ENCODE results near the gene PRR18.

Gene PRR18

GRCh38 chr6:166333172-166333995 lies 25.2 kb upstream of the PRR18 start:
- no peak for DNase-seq (ENCODE audit: low spot score)

- no peak for DNase-seq (ENCODE audit: low spot score)
Observed at GRCh38 chr6:166331503-166332415, 23.6 kb upstream of the PRR18 start.

GRCh38 chr6:166330612-166331011 lies 22.4 kb upstream of the PRR18 start:
- DNase-seq (ENCODE audit: low spot score): peak; percentile 43

GRCh38 chr6:166325383-166326042 lies 17.3 kb upstream of the PRR18 start:
- DNase-seq (ENCODE audit: low spot score): no peak

GRCh38 chr6:166323395-166323794 lies 15.2 kb upstream of the PRR18 start:
- DNase-seq (ENCODE audit: low spot score): no peak

- DNase-seq (ENCODE audit: low spot score): no peak
Observed at GRCh38 chr6:166318649-166319600, 10.7 kb upstream of the PRR18 start.

GRCh38 chr6:166318227-166318626 lies 10.0 kb upstream of the PRR18 start:
- DNase-seq (ENCODE audit: low spot score): no peak

- no peak for DNase-seq (ENCODE audit: low spot score)
Observed at GRCh38 chr6:166317261-166318212, 9.3 kb upstream of the PRR18 start.

- no peak for DNase-seq (ENCODE audit: low spot score)
Observed at GRCh38 chr6:166315436-166315835, 7.2 kb upstream of the PRR18 start.

GRCh38 chr6:166314454-166314853 lies 6.3 kb upstream of the PRR18 start:
- no peak for DNase-seq (ENCODE audit: low spot score)

- DNase-seq (ENCODE audit: low spot score): no peak
Observed at GRCh38 chr6:166313255-166314070, 5.3 kb upstream of the PRR18 start.

- no peak for DNase-seq (ENCODE audit: low spot score)
Observed at GRCh38 chr6:166312832-166313231, 4.6 kb upstream of the PRR18 start.

GRCh38 chr6:166310634-166311033 lies 2.4 kb upstream of the PRR18 start:
- no peak for DNase-seq (ENCODE audit: low spot score)

- no peak for DNase-seq (ENCODE audit: low spot score)
Observed at GRCh38 chr6:166309977-166310376, 1.8 kb upstream of the PRR18 start.

- DNase-seq (ENCODE audit: low spot score): no peak
Observed at GRCh38 chr6:166308769-166309589, 787 bp upstream of the PRR18 start.

GRCh38 chr6:166307082-166308032 lies 835 bp downstream of the PRR18 start:
- no peak for DNase-seq (ENCODE audit: low spot score)

GRCh38 chr6:166306378-166307081 lies 1.7 kb downstream of the PRR18 start:
- no peak for DNase-seq (ENCODE audit: low spot score)

Data from AG08396 (cell line).